ENCODE results near the gene TMEM132D. TPM values are rescaled to one million over a fixed set of nuclear protein-coding genes. Genes with fewer than 3 reads are reported as not detected.
"Not testable (repeated sequence)": the region's sequence is repeated elsewhere in the genome, so short reads cannot be mapped to it uniquely, and the experiment has no call there.

TMEM132D gene
- total RNA-seq, 1 donor = not detected

- Histone ChIP-seq H3K4me2 (ENCODE audit: insufficient read depth, low read length) (no peak overlapping the region), H3K27ac (ENCODE audit: low read depth, low read length) (no peak overlapping the region), H3K4me1 (ENCODE audit: insufficient read depth, low read length) (no peaks in the 10 kb centered on the region), H3K9me3 (ENCODE audit: low read depth, low read length) (no peaks in the 10 kb centered on the region), H3K27me3 (ENCODE audit: insufficient read depth, low read length) (no peaks in the 10 kb centered on the region), H4K20me1 (ENCODE audit: insufficient read depth, low read length) (no peaks in the 10 kb centered on the region), H3K79me2 (ENCODE audit: insufficient read depth, low read length) (no peaks in the 10 kb centered on the region), H2AFZ (ENCODE audit: low read length) (no peak overlapping the region), H3K4me3 (ENCODE audit: insufficient read depth, low read length) (no peak overlapping the region), H3K36me3 (ENCODE audit: insufficient read depth, low read length) (no peaks in the 10 kb centered on the region)
- DNase-seq (ENCODE audit: insufficient read length, low spot score, missing footprints) = no peak
- TF ChIP-seq CTCF (IDR thresholded peaks at IDR 0.05; ENCODE audit: extremely low read depth, low read depth, low read length) = no peak
These were observed 350.7 kb downstream of the TMEM132D start for GRCh38 chr12:129552996-129553750.

- H3K9me3 ChIP-seq (ENCODE audit: low read depth, low read length) = no peaks in the 10 kb centered on the region
- H3K27me3 ChIP-seq (ENCODE audit: insufficient read depth, low read length) = no peaks in the 10 kb centered on the region
- H3K27ac ChIP-seq (ENCODE audit: low read depth, low read length) = no peak overlapping the region
- no peak overlapping the region for H3K4me3 ChIP-seq (ENCODE audit: insufficient read depth, low read length)
- H3K4me2 ChIP-seq (ENCODE audit: insufficient read depth, low read length) = no peak overlapping the region
- no peak for TF ChIP-seq CTCF (IDR thresholded peaks at IDR 0.05; ENCODE audit: extremely low read depth, low read depth, low read length)
- no peaks in the 10 kb centered on the region for H3K4me1 ChIP-seq (ENCODE audit: insufficient read depth, low read length)
- no peak for DNase-seq (ENCODE audit: insufficient read length, low spot score, missing footprints)
- no peaks in the 10 kb centered on the region for H4K20me1 ChIP-seq (ENCODE audit: insufficient read depth, low read length)
- H2AFZ ChIP-seq (ENCODE audit: low read length) = no peak overlapping the region
- H3K36me3 ChIP-seq (ENCODE audit: insufficient read depth, low read length) = no peaks in the 10 kb centered on the region
- no peaks in the 10 kb centered on the region for H3K79me2 ChIP-seq (ENCODE audit: insufficient read depth, low read length)
These were observed 352.4 kb downstream of the TMEM132D start for GRCh38 chr12:129551441-129551840.

- Histone ChIP-seq H3K4me2 (ENCODE audit: insufficient read depth, low read length) (no peak overlapping the region), H3K27ac (ENCODE audit: low read depth, low read length) (no peak overlapping the region), H3K4me3 (ENCODE audit: insufficient read depth, low read length) (no peak overlapping the region), H3K36me3 (ENCODE audit: insufficient read depth, low read length) (no peaks in the 10 kb centered on the region), H3K27me3 (ENCODE audit: insufficient read depth, low read length) (no peaks in the 10 kb centered on the region), H2AFZ (ENCODE audit: low read length) (no peak overlapping the region), H3K9me3 (ENCODE audit: low read depth, low read length) (no peaks in the 10 kb centered on the region), H4K20me1 (ENCODE audit: insufficient read depth, low read length) (no peaks in the 10 kb centered on the region), H3K4me1 (ENCODE audit: insufficient read depth, low read length) (no peaks in the 10 kb centered on the region), H3K79me2 (ENCODE audit: insufficient read depth, low read length) (no peaks in the 10 kb centered on the region)
- DNase-seq (ENCODE audit: insufficient read length, low spot score, missing footprints) = no peak
- TF ChIP-seq CTCF (IDR thresholded peaks at IDR 0.05; ENCODE audit: extremely low read depth, low read depth, low read length) = no peak
These were observed 353.5 kb downstream of the TMEM132D start for GRCh38 chr12:129550353-129550752.

- peaks cover 2% of the 10 kb centered on the region for H3K9me3 ChIP-seq (ENCODE audit: low read depth, low read length)
- no peaks in the 10 kb centered on the region for H3K36me3 ChIP-seq (ENCODE audit: insufficient read depth, low read length)
- H3K79me2 ChIP-seq (ENCODE audit: insufficient read depth, low read length) = no peaks in the 10 kb centered on the region
- no peak overlapping the region for H3K4me2 ChIP-seq (ENCODE audit: insufficient read depth, low read length)
- no peaks in the 10 kb centered on the region for H4K20me1 ChIP-seq (ENCODE audit: insufficient read depth, low read length)
- H3K4me3 ChIP-seq (ENCODE audit: insufficient read depth, low read length) = no peak overlapping the region
- TF ChIP-seq CTCF (IDR thresholded peaks at IDR 0.05; ENCODE audit: extremely low read depth, low read depth, low read length) = no peak
- no peak overlapping the region for H3K27ac ChIP-seq (ENCODE audit: low read depth, low read length)
- H3K27me3 ChIP-seq (ENCODE audit: insufficient read depth, low read length) = no peaks in the 10 kb centered on the region
- no peak overlapping the region for H2AFZ ChIP-seq (ENCODE audit: low read length)
- DNase-seq (ENCODE audit: insufficient read length, low spot score, missing footprints) = no peak
- no peaks in the 10 kb centered on the region for H3K4me1 ChIP-seq (ENCODE audit: insufficient read depth, low read length)
These were observed 354.2 kb downstream of the TMEM132D start for GRCh38 chr12:129549656-129550055.

DNA sequence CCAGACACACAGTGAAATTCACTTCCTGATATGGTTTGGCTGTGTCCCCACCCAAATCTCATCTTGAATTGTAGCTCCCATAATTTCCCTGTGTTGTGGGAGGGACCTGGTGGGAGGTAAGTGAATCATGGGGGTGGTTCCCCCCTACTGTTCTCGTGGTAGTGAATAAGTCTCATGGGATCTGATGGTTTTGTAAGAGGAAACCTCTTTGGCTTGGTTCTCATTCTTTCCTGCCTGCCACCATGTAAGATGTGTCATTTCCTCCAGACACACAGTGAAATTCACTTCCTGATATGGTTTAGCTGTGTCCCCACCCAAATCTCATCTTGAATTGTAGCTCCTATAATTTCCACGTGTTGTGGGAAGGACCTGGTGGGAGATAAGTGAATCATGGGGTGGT, 354.8 kb downstream of the TMEM132D start:
- not testable (repeated sequence) for H3K4me2 ChIP-seq (ENCODE audit: insufficient read depth, low read length); H2AFZ ChIP-seq (ENCODE audit: low read length); H3K79me2 ChIP-seq (ENCODE audit: insufficient read depth, low read length); DNase-seq (ENCODE audit: insufficient read length, low spot score, missing footprints); H3K36me3 ChIP-seq (ENCODE audit: insufficient read depth, low read length); H3K9me3 ChIP-seq (ENCODE audit: low read depth, low read length); H3K27ac ChIP-seq (ENCODE audit: low read depth, low read length); H3K4me1 ChIP-seq (ENCODE audit: insufficient read depth, low read length); H3K4me3 ChIP-seq (ENCODE audit: insufficient read depth, low read length); H4K20me1 ChIP-seq (ENCODE audit: insufficient read depth, low read length); H3K27me3 ChIP-seq (ENCODE audit: insufficient read depth, low read length)

Data from osteoblast (primary cell).